ENCODE data around the gene ZNRF3.
"Not testable (repeated sequence)": the region's sequence is repeated elsewhere in the genome, so short reads cannot be mapped to it uniquely, and the experiment has no call there.

Gene ZNRF3

GRCh38 chr22:28884747-28885350 lies 1.5 kb downstream of the ZNRF3 start:
- no peak for DNase-seq (ENCODE audit: low read depth)

- no peak for DNase-seq (ENCODE audit: low read depth)
Measured at GRCh38 chr22:28885939-28886338, 2.6 kb downstream of the ZNRF3 start.

- not testable (repeated sequence) for DNase-seq (ENCODE audit: low read depth)
Measured at GRCh38 chr22:28886679-28887078, 3.3 kb downstream of the ZNRF3 start.

GRCh38 chr22:28887725-28888459 lies 4.5 kb downstream of the ZNRF3 start:
- no peak for DNase-seq (ENCODE audit: low read depth)

GRCh38 chr22:28889478-28890024 lies 6.2 kb downstream of the ZNRF3 start:
- DNase-seq (ENCODE audit: low read depth) = no peak

GRCh38 chr22:28891156-28891733 lies 7.9 kb downstream of the ZNRF3 start:
- DNase-seq (ENCODE audit: low read depth) = no peak

GRCh38 chr22:28892175-28892731 lies 8.9 kb downstream of the ZNRF3 start:
- DNase-seq (ENCODE audit: low read depth) = no peak

- DNase-seq (ENCODE audit: low read depth) = no peak
Measured at GRCh38 chr22:28893810-28894209, 10.4 kb downstream of the ZNRF3 start.

GRCh38 chr22:28894334-28894733 lies 11.0 kb downstream of the ZNRF3 start:
- DNase-seq (ENCODE audit: low read depth) = no peak

- no peak for DNase-seq (ENCODE audit: low read depth)
Measured at GRCh38 chr22:28894807-28895206, 11.4 kb downstream of the ZNRF3 start.

- no peak for DNase-seq (ENCODE audit: low read depth)
Measured at GRCh38 chr22:28896611-28897010, 13.2 kb downstream of the ZNRF3 start.

GRCh38 chr22:28898233-28898629 lies 14.9 kb downstream of the ZNRF3 start:
- DNase-seq (ENCODE audit: low read depth) = no peak

GRCh38 chr22:28899199-28899853 lies 16.0 kb downstream of the ZNRF3 start:
- no peak for DNase-seq (ENCODE audit: low read depth)

- no peak for DNase-seq (ENCODE audit: low read depth)
Measured at GRCh38 chr22:28900379-28900925, 17.1 kb downstream of the ZNRF3 start.

- no peak for DNase-seq (ENCODE audit: low read depth)
Measured at GRCh38 chr22:28902490-28902889, 19.1 kb downstream of the ZNRF3 start.

GRCh38 chr22:28903080-28903479 lies 19.7 kb downstream of the ZNRF3 start:
- no peak for DNase-seq (ENCODE audit: low read depth)

GRCh38 chr22:28903729-28904128 lies 20.4 kb downstream of the ZNRF3 start:
- no peak for DNase-seq (ENCODE audit: low read depth)

GRCh38 chr22:28904211-28904896 lies 21.0 kb downstream of the ZNRF3 start:
- DNase-seq (ENCODE audit: low read depth) = no peak

- DNase-seq (ENCODE audit: low read depth) = no peak
Measured at GRCh38 chr22:28905256-28905832, 22.0 kb downstream of the ZNRF3 start.

GRCh38 chr22:28906312-28906711 lies 22.9 kb downstream of the ZNRF3 start:
- DNase-seq (ENCODE audit: low read depth) = no peak
